NCI-H446 (cell line): Measurements from ENCODE around the gene ERC2.
A peak's percentile ranks its signal among the peaks of the same experiment; 100 is the strongest.

ENCODE experiments used
- DNase-seq, 2 experiments: peaks; one replicate each; lab custom pipeline; 2025; lab: John Stamatoyannopoulos, UW

Gene ERC2

GRCh38 chr3:56366641-56367162 lies 101.6 kb downstream of the ERC2 start:
- DNase-seq, result peak in 1 of 2 experiments; percentile 24

DNA sequence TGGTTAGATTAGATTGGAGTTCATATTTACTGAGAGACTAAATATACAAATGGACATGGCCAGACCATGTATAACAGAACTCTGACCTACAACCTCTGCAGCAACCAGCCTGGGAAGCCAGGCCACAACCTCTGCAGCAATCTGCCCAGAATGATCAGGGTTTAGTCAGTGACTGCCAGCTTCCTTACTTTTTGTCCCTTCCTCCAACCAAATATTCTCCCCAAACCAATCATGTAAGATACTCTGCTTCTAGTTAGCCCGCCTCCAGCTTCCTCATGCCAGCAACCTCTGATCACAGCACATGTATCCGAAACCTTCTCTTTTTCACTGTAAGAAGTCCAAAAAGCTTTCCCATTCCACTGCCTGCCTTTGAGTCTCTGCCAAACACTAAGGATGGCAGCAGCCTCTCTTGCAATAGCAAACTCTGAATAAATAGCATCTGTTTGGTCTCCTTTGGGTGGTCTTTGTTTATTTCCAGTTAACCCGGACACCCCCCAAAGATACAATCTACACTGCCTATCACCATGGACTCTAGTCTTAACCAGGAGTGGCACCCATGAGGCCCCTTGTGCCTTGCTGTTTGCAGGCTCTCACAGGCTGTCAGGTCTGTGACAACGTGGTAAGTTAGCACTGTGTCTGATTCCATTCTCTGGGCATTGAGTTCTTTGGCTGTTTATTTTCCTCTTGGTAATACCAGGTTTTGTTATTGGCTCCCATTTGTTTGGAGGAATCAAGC lies 102.2 kb downstream of the ERC2 start:
- peak in 1 of 2 experiments; percentile 47 for DNase-seq

- DNase-seq, result no peak
These were observed 103.6 kb downstream of the ERC2 start for GRCh38 chr3:56364665-56365064.

- no peak for DNase-seq
These were observed 104.5 kb downstream of the ERC2 start for GRCh38 chr3:56363720-56364119.

DNA sequence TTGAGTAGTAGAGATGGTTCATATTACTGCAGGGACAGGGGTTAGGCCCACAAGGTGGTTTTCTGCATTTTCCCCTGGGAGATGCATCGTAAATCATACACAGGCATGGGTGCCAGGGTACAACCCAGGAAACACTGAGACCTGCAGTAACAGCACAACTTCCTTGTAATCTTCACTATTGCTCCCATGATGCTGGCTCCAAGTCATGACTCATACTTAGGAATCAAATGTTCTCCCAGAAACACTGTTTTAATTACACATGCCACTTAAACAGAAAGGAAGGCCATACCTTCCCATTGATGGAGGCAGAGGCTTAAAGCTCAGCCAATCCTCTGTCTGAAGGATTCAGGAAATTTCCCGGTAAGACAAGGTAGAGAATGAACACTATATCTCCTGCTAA lies 106.5 kb downstream of the ERC2 start:
- no peak for DNase-seq

DNA sequence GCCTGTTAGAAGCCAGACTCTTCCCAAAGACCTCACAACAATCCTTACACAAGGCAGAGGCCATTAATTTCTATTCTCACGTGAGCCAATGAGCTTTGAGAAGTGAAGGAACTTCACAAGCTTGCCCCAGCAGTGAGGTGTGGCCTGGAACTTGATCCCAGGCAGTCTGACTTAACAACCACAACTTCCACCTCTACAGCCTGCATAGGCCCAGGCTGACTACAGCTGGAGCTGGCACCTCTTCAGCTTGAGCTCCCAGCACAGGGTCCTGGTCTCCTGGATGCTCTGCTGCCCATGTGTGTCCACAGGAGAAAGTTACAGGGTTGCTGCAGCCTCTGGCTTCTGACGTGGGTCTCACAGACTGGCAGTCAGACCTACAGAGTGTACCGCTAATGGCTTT lies 111.0 kb downstream of the ERC2 start:
- no peak for DNase-seq

- no peak for DNase-seq
These were observed 111.5 kb downstream of the ERC2 start for GRCh38 chr3:56356808-56357207.

GRCh38 chr3:56355570-56356185 lies 112.6 kb downstream of the ERC2 start:
- no peak for DNase-seq

DNA sequence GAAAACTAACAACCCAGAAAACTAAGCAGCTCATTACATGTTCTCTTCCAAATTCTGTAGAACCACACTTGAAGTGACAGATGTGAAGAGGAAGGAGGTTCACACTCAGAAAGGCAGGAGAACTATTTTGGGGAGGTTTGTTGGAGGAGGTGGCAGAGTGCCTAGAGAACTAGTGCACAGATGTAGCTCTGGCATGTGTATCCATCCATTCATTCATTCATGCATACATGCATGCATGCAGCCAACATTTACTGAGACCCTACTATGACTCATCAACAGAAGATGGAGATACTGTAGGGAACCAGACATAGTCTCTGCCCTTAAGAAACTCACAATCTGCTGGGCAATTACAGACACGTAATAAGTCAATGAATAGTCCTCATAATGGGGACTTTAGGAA lies 116.7 kb downstream of the ERC2 start:
- DNase-seq, result peak; percentile 30 to 71

DNA sequence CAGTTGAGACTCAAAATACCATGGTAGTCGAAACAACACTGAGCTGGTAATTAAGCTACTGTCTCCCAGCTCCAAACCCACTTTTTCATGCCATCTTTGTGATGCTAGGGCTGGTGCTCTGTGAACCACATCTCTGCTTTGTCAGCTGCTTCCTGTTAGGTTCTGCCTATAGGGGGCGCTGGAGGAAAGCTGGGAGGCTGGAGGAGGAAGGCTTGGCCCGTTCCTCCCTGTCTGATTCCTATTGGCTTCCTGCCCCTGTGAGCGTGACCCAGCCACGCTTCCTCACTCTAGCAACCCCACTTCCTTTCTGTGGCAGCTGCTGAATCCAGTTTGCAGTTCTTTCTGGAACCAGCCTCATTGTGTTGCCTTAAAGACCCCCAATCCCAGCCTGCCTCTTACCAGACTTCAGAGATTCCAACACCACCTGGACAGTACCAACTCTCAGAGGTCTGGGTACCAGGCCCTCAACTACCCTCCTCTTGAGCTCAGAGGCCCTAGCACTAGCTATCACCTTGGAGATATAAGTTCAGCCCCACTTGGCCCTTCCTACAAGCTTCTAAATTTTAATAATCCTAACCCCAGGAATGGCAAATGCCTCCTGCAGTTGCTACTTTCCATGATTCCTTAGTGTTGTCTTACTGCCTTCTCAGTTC lies 120.9 kb downstream of the ERC2 start:
- peak in 1 of 2 experiments; percentile 50 for DNase-seq

DNA sequence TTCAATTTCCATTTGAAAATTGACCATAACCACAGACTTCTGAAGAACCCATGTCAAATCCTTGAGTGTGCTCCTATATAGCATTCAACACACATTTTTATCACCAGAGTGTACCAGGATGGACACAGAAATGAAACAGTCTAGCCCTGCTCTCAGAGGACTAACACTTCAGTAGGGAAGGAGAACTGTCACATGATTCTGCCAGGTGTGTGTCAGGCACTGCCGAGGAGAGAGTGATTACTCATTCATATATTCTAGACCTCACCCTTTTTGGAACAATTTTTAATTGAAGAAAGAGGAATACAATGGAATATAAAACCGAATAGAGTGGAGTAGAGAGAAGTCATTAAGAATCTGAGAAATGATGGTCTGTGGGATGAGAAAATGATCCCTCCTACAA lies 125.8 kb downstream of the ERC2 start:
- DNase-seq, result no peak

GRCh38 chr3:56339671-56340070 lies 128.6 kb downstream of the ERC2 start:
- DNase-seq, result no peak

- DNase-seq, result no peak
These were observed 129.0 kb downstream of the ERC2 start for GRCh38 chr3:56339244-56339643.

- DNase-seq, result no peak
These were observed 132.2 kb downstream of the ERC2 start for GRCh38 chr3:56336023-56336422.

GRCh38 chr3:56324473-56324872 lies 143.8 kb downstream of the ERC2 start:
- DNase-seq, result no peak

- no peak for DNase-seq
These were observed 144.3 kb downstream of the ERC2 start for GRCh38 chr3:56323986-56324420.

DNA sequence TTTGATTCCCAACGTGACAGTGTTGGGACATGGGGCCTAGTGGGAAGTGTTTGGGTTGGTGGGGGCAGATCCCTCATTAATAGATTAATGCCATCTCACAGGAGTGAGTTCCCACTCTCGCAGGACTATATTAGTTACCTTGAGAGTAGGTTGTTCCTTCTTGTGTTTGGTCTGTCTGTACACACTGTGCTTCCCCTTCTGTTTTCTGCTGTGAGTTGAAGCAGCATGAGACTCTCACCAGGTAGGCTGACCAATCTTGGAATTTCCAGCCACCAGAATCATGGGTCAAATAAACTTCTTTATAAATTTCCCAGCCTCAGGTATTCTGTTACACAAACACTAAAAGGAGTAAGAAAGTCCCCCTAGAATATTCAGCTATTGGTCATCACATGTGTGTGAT lies 145.4 kb downstream of the ERC2 start:
- no peak for DNase-seq

GRCh38 chr3:56321892-56322291 lies 146.4 kb downstream of the ERC2 start:
- DNase-seq, result no peak

- no peak for DNase-seq
These were observed 146.9 kb downstream of the ERC2 start for GRCh38 chr3:56321383-56321782.

DNA sequence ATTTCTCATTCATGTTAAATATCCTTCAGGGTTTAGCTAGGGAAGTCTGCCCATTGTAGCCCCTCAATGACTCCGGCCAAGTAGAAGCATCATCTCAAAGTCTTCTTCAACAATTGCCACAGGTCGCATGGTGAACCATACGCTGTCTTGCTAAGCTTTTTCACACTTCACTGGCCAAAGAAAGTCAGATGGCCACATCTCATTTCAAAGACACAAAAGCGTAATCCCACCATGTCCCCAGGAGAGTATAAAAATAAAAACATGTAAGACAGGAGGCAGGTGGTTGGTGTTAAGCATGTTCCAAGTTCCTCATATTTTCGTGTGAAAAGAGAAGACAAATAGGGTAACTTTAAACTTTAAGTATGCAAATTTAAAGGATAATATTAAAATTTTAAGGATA lies 147.4 kb downstream of the ERC2 start:
- DNase-seq, result no peak

DNA sequence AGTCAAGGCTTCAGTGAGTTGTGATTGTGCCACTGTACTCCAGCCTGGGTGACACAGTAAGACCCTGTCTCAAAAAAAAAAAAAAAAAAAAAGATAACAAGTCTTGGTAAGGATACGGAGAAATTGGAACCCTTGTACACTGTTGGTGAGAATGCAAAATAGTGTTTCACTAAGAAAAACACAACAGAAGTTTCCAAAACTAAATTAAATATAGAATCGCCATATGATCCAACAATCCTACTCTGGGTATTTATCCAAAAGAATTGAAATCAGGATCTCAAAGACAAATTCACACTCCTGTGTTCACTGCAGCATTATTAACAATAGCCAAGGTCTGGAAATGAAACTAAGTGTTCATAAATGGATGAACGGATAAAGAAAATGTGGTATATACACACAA lies 149.4 kb downstream of the ERC2 start:
- DNase-seq, result no peak

DNA sequence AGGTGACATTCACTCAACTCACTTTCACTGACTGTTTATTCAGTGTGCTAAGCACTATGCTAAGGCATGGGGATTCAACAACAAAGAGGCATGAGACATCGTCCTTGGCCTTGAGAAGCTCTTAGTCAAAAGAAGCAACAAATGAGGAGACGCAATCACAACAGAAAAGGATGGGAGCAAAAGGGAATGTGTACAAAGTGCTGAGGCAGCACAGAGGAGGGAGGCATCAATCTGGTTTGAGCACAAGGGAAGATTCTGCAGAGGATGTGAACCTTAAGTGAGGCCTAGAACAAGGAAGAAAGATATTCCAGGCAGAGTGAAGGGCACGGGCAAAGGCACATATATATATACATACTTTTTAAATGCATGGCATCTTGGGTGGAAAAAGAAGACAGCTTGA lies 151.3 kb downstream of the ERC2 start:
- no peak for DNase-seq

GRCh38 chr3:56314842-56315241 lies 153.4 kb downstream of the ERC2 start:
- no peak for DNase-seq
